Epithelial cell of prostate (primary cell): ENCODE measurements around the gene USP13.

Source experiments
- DNase-seq: peaks from one replicate; pipeline ENCODE4 v3.0.0-alpha.2; 2011; ENCODE audit warnings: low read depth, low spot score
- H3K27ac ChIP-seq: fragments of 450-650 bp; 2 replicates; pipeline ENCODE4 v1.5.1; 2017; ENCODE audit warnings: mild to moderate bottlenecking

USP13 gene

DNA sequence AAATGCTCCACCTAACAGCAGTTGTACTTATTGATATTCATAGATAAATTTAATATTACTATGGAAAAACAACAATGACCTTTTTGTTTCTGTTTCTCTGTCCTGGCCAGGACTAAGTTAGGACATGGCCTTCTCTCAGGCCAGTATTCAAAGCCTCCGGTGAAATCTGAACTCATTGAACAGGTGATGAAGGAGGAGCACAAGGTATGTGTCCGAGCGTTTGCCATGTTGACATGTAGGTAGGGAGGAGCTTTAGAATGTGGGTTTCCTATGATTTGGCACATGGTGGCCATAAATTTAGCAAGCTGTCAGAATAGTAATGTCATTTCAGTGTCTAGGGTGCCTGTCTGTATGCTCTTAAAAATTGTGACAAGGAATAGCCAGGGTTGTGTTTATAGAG lies 77.7 kb downstream of the USP13 start:
- H3K27ac ChIP-seq = no peak overlapping the region
- no peak for DNase-seq

DNA sequence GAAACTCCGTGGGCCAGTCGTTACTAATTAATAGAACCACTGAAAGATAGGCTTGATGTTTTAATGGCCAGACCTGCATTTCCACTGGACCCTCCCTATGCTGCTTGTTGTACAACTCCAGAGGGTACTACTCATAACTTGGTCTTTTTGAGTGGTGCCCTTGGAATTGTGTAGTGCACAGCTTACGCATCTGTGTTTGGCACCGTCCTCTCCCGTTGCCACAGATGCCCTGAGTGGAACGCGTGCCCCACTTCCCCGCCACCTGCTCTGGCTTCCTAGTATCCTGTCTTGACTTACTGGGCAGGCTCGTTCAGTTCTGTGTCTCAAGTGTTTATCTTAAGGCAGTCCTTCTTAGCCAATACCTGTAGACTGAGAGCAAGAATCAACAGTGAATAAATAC lies 78.7 kb downstream of the USP13 start:
- DNase-seq = no peak
- no peak overlapping the region for H3K27ac ChIP-seq

DNA sequence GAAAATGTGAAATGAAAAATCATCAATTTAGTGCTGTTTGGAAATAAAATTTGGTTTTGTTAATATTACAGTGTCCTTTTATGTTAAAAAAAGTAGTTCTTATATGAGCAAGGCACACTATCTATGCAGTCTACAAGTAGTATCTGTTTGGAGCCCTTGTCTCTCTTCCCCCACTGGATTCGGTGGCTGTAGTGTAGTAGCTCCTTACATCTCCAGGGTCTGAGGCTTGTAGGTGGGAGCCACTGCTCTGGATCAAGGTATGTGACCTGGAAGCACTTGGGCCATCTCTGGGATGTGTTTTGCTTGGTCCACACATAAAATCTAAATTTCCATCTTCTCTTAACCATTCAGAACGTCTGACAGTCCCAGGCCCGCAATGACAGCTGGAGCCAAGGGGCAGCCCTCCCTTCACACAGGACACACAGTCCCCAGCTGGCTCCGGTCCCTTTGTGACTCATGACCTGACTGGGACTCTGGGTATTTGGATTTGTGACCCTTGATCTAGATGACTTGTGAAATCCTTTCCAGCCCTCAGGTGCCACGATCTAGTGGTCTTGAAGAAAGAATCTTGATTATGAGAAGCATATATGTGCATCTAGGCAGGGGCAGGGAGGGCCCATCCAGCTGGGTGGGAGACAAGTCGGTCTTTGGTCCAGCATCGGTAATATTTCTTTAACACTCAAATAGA lies 80.0 kb downstream of the USP13 start:
- no peak for DNase-seq
- H3K27ac ChIP-seq = no peak overlapping the region

DNA sequence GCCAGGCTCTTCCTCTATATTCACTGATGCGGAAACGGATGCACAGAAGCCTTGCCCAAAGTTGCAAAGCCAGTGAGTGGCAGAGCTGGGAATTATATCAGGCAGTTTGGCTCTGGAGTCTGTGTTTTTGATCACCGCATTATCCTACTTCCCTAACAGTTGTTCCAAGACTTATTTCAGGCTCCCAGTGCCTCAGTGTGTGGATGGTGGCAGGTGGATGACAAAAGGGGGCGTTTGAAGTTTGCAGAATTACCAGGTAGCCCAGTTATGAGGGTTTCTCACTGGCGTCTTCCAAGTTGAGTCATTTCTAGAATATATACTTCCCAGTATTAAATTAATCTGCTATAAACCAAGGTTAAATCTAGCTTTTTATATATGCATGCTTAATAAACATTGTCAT lies 81.0 kb downstream of the USP13 start:
- DNase-seq = no peak
- no peak overlapping the region for H3K27ac ChIP-seq

DNA sequence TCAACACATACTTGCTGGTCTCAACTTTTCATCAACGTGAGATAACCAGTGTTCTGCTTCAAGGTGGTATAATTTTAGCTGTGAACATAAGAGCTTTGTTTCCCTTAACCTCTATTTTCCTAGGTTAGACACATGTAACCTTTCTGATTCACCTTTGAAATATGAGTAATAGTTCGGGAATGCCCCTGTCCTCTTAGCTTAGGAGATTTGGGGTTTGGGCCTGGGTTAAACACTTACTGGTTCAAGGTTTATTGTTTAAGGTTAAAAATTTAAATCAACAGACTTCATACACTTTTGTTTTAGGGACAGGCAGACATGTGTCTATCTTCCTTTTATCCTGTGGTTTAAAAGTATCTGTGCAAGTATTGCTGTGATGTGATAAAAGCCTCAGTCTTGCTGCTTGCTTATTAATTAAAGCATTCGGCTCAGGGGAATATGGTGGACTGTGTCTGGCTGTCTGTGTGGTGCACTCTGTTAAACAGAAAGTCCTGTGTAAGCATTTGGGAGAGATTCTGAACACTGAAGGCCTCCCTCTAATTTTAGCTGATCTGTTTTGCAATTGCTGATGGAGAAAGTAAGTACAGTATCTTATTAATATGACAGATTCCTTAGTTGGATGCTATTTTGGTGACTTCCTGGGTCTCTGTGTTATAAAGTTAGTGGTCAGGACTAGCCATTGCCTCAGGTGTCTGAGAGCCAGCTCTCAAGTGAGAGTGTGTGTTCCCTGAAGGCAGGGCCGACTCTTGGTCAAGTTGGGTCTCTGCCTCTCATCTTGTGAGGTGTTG lies 81.8 kb downstream of the USP13 start:
- no peak for DNase-seq
- H3K27ac ChIP-seq = no peak overlapping the region

DNA sequence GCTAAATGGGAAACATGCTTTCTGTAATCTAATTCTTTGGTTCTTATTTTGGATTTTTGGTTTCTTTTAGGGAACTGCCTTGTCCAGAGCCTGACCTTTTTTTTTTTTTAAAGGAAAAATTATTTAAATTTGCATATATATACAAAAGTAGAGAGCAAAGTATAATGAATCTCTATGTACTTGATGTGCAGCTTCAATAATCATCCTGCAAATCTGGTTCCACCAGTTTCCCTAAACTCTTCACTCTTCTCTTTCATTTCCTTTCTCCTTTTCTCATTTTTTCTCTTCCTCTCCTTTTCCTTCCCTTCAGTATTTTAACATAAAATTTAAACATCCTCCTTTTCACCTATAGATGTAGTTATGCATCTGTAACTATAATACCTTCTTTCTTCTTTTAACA lies 82.5 kb downstream of the USP13 start:
- DNase-seq = no peak
- no peak overlapping the region for H3K27ac ChIP-seq

DNA sequence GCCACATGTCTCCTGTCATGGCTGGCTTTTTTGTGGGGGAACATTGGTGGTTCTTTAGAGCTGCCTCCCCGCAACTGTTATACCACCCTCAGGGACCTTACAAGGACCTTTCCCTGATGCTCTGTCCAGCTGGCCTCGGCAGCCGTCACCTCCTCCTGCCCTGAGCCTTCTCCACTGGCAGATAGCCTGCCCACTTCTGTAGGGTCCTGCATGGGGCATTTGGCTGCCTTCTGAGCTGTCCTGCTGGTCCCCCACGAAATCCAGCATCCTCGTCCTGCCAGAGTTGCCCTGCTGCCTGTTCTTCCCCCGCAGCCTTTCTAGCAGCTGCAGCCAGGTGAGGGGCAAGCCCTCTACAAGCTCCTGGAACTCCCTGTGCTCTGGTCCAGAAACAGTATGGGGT lies 86.2 kb downstream of the USP13 start:
- no peak for DNase-seq

DNA sequence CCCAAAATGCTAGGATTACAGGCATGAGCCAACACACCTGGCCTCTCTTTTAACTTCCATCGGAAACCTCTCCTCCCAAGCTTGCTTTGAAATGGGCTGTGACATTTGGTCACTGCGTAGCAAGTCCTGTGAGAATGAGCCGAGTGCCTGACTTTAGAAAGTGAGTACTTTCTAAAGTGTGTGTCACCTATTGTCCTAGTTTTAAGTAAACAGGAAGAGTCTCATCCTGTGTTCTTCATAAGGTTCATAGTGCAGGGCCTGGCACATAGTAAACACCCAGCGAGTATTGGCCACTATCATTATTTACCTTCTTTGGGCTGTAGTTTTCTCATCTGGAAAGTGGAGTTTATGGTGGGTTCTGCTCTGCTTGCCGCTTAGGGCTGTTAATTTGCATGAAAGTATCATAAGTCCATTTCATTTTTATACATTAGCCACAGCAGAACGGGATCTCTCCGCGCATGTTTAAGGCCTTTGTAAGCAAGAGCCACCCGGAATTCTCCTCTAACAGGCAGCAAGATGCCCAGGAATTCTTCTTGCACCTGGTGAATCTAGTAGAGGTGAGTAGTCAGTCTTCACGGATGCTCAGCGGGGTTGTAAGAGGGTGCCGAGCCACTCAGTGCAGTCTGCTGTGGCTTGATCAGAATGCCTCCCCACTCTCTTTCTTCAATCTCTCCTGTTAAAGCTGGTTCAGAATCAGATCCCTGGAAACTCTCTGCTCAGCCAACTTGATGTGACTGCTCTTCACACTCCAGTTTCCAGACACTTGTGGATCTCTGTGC lies 87.2 kb downstream of the USP13 start:
- no peak overlapping the region for H3K27ac ChIP-seq
- DNase-seq = no peak

More for the DNA sequence above, 86.2 kb downstream of the USP13 start:
- no peak overlapping the region for H3K27ac ChIP-seq

DNA sequence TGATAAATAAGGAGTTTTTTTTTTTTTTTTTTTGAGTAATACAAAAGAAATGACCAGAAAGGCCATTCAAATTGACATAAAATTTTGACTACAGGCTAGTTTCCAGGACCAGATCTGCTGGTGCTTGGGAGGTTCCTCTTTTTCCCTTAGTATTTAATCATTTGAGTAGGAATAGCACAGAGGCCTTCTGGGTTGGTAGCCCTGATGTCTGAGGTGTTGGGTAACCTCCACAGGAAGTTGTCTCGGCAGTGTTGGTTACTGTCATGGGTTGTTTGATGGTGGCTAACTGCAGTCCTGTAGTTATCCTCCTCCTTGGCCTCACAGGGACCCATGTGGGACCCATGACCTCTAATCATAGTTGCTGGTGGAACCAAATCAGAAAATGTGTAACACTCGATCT lies 91.1 kb downstream of the USP13 start:
- no peak overlapping the region for H3K27ac ChIP-seq
- DNase-seq = no peak

DNA sequence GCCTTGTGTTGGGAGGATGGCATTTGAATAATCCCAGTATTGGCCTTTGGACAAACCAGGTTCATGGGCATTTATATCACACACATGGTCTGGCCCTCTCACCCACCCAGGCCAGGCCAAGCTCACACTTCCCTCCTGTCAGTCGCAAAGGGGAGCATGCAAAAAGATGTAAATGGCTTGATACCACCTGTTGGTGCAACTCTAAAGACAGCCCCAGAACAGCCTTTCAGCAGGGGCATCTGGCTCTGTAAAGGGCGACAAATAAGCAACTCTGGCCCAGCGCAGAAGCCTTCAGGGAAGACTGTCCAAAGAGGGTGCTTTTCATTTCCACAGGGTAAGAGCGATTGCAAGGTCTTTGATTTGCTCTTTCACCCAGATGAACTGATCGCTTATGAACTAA lies 91.8 kb downstream of the USP13 start:
- DNase-seq = no peak
- no peak overlapping the region for H3K27ac ChIP-seq

DNA sequence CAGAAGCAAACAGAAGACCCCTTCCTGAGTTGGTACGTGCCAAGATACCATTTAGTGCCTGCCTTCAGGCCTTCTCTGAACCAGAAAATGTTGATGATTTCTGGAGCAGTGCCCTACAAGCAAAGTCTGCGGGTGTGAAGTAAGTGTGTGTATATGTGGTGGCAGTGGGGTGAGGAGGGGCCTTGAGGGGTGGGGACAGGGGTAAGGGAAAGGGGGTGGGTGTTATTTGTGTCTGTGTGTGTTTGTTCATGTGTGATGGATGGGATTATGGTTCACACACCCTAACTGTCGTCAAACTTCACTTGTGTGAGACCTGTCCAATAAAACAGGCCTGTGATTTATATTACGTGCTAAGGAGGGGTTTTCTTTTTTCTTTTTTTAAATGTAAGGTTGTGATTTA lies 92.2 kb downstream of the USP13 start:
- no peak for DNase-seq
- H3K27ac ChIP-seq = no peak overlapping the region

DNA sequence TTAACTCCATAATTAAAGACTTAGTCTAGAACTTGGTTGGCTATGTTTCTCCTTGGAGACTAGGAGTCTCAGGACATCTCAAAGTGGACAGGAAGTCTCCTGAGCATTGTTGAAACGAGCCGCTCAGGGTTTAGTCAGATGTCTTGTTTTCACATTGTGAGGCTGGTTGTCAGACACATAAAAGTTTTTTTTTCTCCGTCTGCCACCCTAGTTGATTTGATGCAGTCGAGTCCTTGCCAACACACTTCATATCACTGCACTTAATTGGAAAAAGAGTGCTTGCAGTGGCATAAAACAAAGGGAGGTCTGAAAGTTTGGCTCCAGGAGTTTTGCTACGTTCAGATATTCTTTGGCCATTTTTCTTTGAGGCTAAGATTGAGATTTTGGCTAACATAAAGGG lies 92.9 kb downstream of the USP13 start:
- no peak for DNase-seq
- no peak overlapping the region for H3K27ac ChIP-seq

DNA sequence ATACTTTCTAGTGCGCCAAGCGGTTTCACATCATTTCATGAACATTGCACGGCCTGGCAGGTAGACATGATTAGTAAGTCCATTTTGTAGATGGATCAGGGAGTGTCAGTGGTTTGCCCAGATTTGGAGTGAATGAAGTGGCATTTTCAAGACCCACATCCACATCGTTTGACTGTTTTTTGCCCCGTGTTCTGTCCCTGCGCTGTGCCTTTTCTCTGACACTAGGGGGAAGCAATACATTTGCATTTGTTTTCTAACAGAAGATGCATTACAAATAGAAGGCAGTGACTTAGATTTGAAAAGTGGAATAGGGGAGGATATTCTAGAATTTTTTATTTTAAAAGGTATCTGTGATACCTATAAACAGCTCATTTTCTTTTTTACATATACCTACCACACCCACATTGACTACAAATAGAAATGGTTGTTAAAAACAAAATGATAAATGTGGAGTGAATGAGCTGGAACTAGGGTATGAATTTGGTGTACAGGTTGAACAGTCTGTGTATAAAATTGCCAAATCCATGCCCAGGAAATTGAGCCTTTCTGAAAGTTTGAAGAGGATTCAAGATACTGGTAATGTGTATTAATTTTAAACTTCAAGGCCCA lies 98.0 kb downstream of the USP13 start:
- no peak overlapping the region for H3K27ac ChIP-seq
- DNase-seq = no peak

DNA sequence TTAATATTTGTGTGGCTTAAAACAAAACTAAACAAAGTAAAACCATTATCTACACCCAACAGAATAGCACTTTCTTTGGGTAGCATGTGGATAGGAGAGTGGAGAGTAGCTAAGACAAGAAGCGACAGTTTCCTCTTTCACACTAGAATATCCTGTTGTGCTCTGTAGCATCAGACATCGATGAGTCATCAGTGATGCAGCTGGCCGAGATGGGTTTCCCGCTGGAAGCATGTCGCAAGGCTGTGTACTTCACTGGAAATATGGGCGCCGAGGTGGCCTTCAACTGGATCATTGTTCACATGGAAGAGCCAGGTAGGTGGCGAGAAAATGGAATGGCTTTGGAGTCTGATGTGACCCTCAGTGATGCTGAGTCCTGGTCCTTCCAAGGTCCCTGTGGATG lies 108.1 kb downstream of the USP13 start:
- H3K27ac ChIP-seq = no peak overlapping the region
- DNase-seq = peak; percentile 12

DNA sequence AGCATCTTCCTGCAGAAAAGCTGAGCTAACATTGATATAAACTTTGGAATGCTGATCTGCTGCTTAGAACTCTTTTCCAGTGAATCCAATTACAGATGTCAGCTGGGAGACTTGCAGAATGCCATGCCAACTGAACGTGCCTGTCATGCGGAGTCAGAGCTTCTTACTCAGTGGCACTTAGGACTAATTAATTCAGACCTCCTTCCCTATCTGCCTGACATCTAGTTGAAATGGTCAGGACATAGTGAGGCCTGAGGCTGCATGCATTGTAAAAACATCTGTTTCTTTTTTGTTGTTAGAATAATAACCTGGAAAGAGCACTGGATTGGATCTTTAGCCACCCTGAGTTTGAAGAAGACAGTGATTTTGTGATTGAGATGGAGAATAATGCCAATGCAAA lies 112.6 kb downstream of the USP13 start:
- no peak overlapping the region for H3K27ac ChIP-seq
- no peak for DNase-seq

DNA sequence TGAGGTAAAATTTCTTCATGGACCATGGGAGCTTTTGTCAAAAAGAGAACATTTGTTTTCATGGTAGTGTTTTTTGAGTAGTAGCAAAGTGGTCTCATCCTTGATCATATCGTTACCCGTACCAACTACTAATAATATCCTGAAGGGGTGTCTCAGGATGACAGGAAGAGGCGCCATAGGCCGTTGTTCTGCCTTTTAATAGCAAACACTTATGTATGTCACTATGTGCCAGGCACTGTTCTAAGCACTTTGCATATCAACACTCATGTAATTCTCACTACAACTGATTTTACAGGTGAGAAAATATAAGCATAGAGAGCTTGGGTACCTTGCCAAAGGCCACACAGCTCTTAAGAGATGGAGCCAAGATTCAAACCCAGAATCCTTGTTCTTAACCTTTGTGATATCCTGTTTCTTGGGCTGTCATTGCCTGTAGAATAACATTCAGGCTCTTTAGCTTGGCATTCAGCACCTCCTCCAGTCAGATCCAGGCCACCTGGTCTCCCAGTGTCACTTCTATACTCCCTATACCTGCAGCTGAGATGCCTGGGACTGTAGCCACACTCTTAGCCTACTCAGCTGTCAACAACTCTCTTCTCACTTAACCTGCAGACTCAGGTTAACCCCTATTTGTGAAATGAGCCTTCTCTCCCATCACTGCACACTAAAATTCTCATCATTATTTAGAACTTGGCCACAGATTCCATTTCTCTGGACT lies 113.7 kb downstream of the USP13 start:
- no peak for DNase-seq
- H3K27ac ChIP-seq = no peak overlapping the region

DNA sequence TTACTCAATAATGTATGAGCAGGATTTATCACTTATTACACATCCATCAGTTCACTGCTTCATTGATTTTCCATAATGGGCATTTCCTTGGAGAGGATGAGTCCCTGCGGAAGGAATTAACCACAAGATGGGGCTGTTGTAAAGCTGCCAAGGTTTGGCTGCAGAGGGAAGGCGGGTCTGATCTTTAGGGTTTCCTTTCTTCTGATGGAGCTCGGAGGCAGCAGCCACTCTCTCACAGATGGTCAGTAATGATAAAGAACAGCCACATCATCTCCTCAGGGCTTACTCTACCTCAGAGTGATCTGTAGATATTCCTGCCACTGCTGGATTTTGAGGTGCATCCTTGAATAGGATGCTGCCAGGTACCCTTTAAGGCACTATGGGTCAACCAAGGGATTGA lies 115.2 kb downstream of the USP13 start:
- no peak for DNase-seq
- no peak overlapping the region for H3K27ac ChIP-seq

DNA sequence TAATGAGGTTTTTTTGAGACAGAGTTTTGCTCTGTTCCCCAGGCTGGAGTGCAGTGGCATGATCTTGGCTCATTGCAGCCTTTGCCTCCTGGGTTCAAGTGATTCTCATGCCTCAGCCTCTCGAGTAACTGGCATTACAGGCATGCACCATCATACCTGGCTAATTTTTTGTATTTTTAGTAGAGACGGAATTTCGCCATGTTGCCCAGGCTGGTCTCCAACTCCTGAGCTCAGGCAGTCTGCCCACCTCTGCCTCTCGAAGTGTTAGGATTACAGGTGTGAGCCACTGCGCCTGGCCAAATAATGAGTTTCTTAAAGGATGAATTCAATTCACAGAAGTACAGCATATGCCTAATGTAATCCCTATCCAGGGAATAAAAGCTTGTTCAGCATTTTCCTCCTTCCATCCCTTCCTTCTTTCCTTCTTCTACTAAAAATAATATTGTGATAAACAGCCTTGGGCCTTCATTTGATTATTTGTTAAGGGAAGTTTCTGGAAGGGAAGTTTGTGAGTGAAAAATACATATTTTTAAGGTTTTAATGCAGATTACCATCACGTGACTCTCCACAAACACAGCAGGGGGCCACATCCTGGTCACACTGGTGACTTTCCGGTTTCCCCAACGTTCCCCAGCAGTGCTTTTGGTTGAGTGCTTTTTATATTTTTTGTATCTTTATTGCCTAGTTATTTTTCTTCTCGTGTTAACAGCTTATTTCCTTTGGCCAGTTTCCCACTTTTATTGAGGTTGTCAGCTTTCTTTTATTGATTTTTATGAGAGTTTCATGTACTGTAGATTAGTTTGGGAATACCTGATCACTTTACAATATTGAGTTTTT lies 116.8 kb downstream of the USP13 start:
- no peak for DNase-seq

DNA sequence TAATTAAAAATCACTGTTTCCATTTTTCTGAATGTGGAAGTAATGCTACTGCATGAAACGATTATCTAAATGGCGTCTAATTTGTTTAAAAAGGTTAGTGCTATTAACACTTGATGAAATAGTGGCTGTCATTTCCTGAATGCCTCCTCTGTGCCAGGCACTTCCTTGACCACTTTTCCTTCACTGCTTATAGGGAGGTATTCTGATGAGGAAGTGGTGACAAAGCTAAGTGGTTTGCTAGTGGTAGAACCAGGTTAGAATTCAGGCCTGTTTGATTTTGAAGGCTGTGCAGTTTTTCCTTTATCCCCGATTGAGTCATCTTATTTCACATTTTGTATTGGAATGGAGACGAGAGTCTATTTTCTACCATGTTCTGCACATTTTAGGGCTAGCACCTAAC lies 119.0 kb downstream of the USP13 start:
- no peak for DNase-seq
- no peak overlapping the region for H3K27ac ChIP-seq

More for the DNA sequence above, 116.8 kb downstream of the USP13 start:
- H3K27ac ChIP-seq = no peak overlapping the region
